PC-3 (cell line): ENCODE results near the gene SEC14L6. TPM values are rescaled to one million over a fixed set of nuclear protein-coding genes. Genes with fewer than 3 reads are reported as not detected.

Source experiments
- ATAC-seq: fragments of 200-7000 bp; cut with Tn5 transposase; 2 replicates; pipeline ENCODE4 v1.9.1; 2020; ENCODE audit warnings: mild to moderate bottlenecking, moderate library complexity
- BruUV-seq: library from RNA; stranded (reverse); fragments of 400-500 nt; replicated peaks from 2 replicates; lab custom pipeline; 2021; lab: Mats Ljungman, UMichigan
- CTCF ChIA-PET: fragments of 300-600 bp; sonication (Branson Sonifier 250); formaldehyde crosslinking; loops from one replicate; lab custom pipeline; 2022; ENCODE audit warnings: antibody characterized with exemption; lab: Charles Lee
- POLR2A ChIA-PET: fragments of 300-600 bp; sonication (Branson Sonifier 250); formaldehyde crosslinking; loops from one replicate; lab custom pipeline; 2022; ENCODE audit warnings: antibody characterized with exemption; ENCODE audit not compliant: unreplicated experiment; lab: Charles Lee
- DNase-seq: peaks from one replicate; pipeline ENCODE4 v3.0.0-alpha.2; 2015
- H2AFZ ChIP-seq: fragments of 300-600 bp; sonication (generic); 2 replicates; pipeline ENCODE4 v1.6.0; 2016; ENCODE audit warnings: antibody characterized with exemption, low read length
- H3F3A ChIP-seq: fragments of 300-600 bp; sonication (generic); one replicate; pipeline ENCODE4 v1.6.0; 2017; ENCODE audit warnings: antibody characterized with exemption, low read length, control low read depth, mild to moderate bottlenecking; ENCODE audit not compliant: unreplicated experiment
- H3K27ac ChIP-seq: fragments of 300-600 bp; sonication (generic); 2 replicates; pipeline ENCODE4 v1.5.1; 2016; ENCODE audit warnings: mild to moderate bottlenecking, low read length
- H3K27me3 ChIP-seq: fragments of 300-600 bp; sonication (generic); 2 replicates; pipeline ENCODE4 v1.6.1; 2016; ENCODE audit warnings: low read length, mixed read lengths
- H3K36me3 ChIP-seq: fragments of 300-600 bp; sonication (generic); 2 replicates; pipeline ENCODE4 v1.6.1; 2016; ENCODE audit warnings: low read depth, mixed run types, low read length, mixed read lengths
- H3K4me1 ChIP-seq: fragments of 300-600 bp; sonication (generic); 2 replicates; pipeline ENCODE4 v1.5.1; 2016; ENCODE audit warnings: low read length; ENCODE audit not compliant: insufficient read depth
- H3K4me2 ChIP-seq: fragments of 300-600 bp; sonication (generic); 2 replicates; pipeline ENCODE4 v1.6.0; 2016; ENCODE audit warnings: low read length
- H3K4me3 ChIP-seq: fragments of 300-600 bp; sonication (generic); 2 replicates; pipeline ENCODE4 v1.5.1; 2016; ENCODE audit warnings: mild to moderate bottlenecking, low read length, mixed read lengths
- H3K79me2 ChIP-seq: fragments of 300-600 bp; sonication (generic); 2 replicates; pipeline ENCODE4 v1.6.1; 2017; ENCODE audit warnings: low read length, mixed read lengths
- H3K9ac ChIP-seq: fragments of 300-600 bp; sonication (generic); 2 replicates; pipeline ENCODE4 v1.6.0; 2016; ENCODE audit warnings: mild to moderate bottlenecking, low read length
- H3K9me2 ChIP-seq: fragments of 300-600 bp; sonication (generic); replicated peaks from 2 replicates; pipeline ENCODE4 v1.6.1; 2016; ENCODE audit warnings: mixed run types, low read length, mixed read lengths
- H3K9me3 ChIP-seq: fragments of 300-600 bp; sonication (generic); 2 replicates; pipeline ENCODE4 v1.6.1; 2016; ENCODE audit warnings: low read length, mixed read lengths
- H4K20me1 ChIP-seq: fragments of 300-600 bp; sonication (generic); 2 replicates; pipeline ENCODE4 v1.6.1; 2016; ENCODE audit warnings: low read length, mixed read lengths
- CTCF ChIP-seq: fragments of 300-600 bp; sonication (generic); conservative IDR thresholded peaks from 2 replicates; pipeline ENCODE4 v1.5.1; 2017; ENCODE audit warnings: antibody characterized with exemption, low read depth, mild to moderate bottlenecking, low read length
- EZH2 ChIP-seq: fragments of 300-600 bp; sonication (generic); IDR thresholded peaks from one replicate; pipeline ENCODE4 v1.6.1; 2017; ENCODE audit warnings: antibody characterized with exemption, mild to moderate bottlenecking, low read length; ENCODE audit not compliant: unreplicated experiment
- EZH2phosphoT487 ChIP-seq: fragments of 300-600 bp; sonication (generic); IDR thresholded peaks from 2 replicates; pipeline ENCODE4 v1.6.1; 2018; ENCODE audit warnings: mild to moderate bottlenecking, antibody characterized with exemption, low read length, borderline replicate concordance
- intact Hi-C: fragments of 100-400 bp; cut with micrococcal nuclease; formaldehyde crosslinking; loops from 2 replicates; pipeline ENCODE4 v1.9.0; 2023
- total RNA-seq: library from RNA; depleted of rRNA; stranded (reverse); fragments of >200 nt; gene quantifications from 2 replicates; pipeline ENCODE4 v1.2.3, GENCODE V29; 2014

The SEC14L6 gene
- total RNA-seq, 1 experiment from 2014 or later = not detected

- H2AFZ ChIP-seq = peak within 1 kb of the TSS; percentile 58
- CTCF ChIA-PET = interaction anchor here (0.6 kb wide), 1 partner anchor 10 kb away, joined by 4 read pairs; no protein-coding TSS in a partner anchor
- ATAC-seq = peak; percentile 99
Measured at GRCh38 chr22:30591588-30592359, 45.2 kb upstream of the SEC14L6 start, which contains the start of gene PES1. Gene PES1 (minus strand): TSS chr22:30591910. CDS start chr22:30591833, 77 bp downstream.

GRCh38 chr22:30591191-30591587 is 44.6 kb upstream of the SEC14L6 start:
- 0 out of 2 replicates have a peak, but pooled peaks cover 2% of the 10 kb centered on the region for H3K27me3 ChIP-seq
- H3K27ac ChIP-seq = peak overlapping the region; percentile 60
- H3K9me2 ChIP-seq = no peaks in the 10 kb centered on the region
- no peaks in the 10 kb centered on the region for H3F3A ChIP-seq
- ATAC-seq (no peak), DNase-seq (no peak)
- peaks cover 28% of the 10 kb centered on the region for H3K79me2 ChIP-seq
- TF ChIP-seq EZH2phosphoT487 = no peak
- TF ChIP-seq CTCF = no peak
- TF ChIP-seq EZH2 = no peak
- H3K9ac ChIP-seq = peak overlapping the region; percentile 99
- H3K4me1 ChIP-seq = peaks cover 8% of the 10 kb centered on the region; the same call in 1 of the 2 replicates
- ChIA-PET POLR2A (no interaction called here), CTCF (no interaction called here)
- intact Hi-C loops = no loop called here
- H3K4me2 ChIP-seq = peak overlapping the region; percentile 98
- H3K36me3 ChIP-seq = peaks cover 18% of the 10 kb centered on the region
- H3K9me3 ChIP-seq = no peaks in the 10 kb centered on the region
- TSS peak; percentile 70 for BruUV-seq
- H4K20me1 ChIP-seq = no peaks in the 10 kb centered on the region
- H2AFZ ChIP-seq = peak overlapping the region; percentile 58
- peak overlapping the region; percentile 98 for H3K4me3 ChIP-seq

More at GRCh38 chr22:30591588-30592359, 45.2 kb upstream of the SEC14L6 start, which contains the start of gene PES1:
- peak within 1 kb of the TSS; percentile 98 for H3K4me2 ChIP-seq
- no TSS peak for BruUV-seq
- no peaks in the 10 kb centered on the region for H3K9me3 ChIP-seq
- peaks cover 8% of the 10 kb centered on the region; the same call in 1 of the 2 replicates for H3K4me1 ChIP-seq
- H3F3A ChIP-seq = no peaks in the 10 kb centered on the region
- H3K27me3 ChIP-seq = 0 out of 2 replicates have a peak, but pooled peaks cover 2% of the 10 kb centered on the region
- H3K36me3 ChIP-seq = peaks cover 15% of the 10 kb centered on the region
- TF ChIP-seq EZH2phosphoT487 (no peak), EZH2 (no peak), CTCF (no peak)
- DNase-seq = peak; percentile 96
- intact Hi-C loops = no loop called here
- H4K20me1 ChIP-seq = no peaks in the 10 kb centered on the region
- peak within 1 kb of the TSS; percentile 98 for H3K4me3 ChIP-seq
- H3K9ac ChIP-seq = peak within 1 kb of the TSS; percentile 99
- H3K27ac ChIP-seq = peak within 1 kb of the TSS; percentile 60
- POLR2A ChIA-PET = no interaction called here
- no peaks in the 10 kb centered on the region for H3K9me2 ChIP-seq
- peaks cover 28% of the 10 kb centered on the region for H3K79me2 ChIP-seq
